NB4 (cell line): Measurements from ENCODE around the gene EEF1AKMT2.

Experiments used
- DNase-seq: peaks from one replicate; pipeline ENCODE4 v3.0.0; 2010; ENCODE audit warnings: low read depth
- H3K4me3 ChIP-seq: one replicate; pipeline ENCODE4 v1.5.1; 2011; ENCODE audit warnings: mild to moderate bottlenecking, low read depth, low read length, moderate library complexity
- MYC ChIP-seq: IDR thresholded peaks from 2 replicates; pipeline ENCODE4 v1.6.1; 2011; ENCODE audit warnings: low read depth, low read length
- POLR2A ChIP-seq: IDR thresholded peaks from 2 replicates; pipeline ENCODE4 v1.6.1; 2011; ENCODE audit warnings: mild to moderate bottlenecking; ENCODE audit not compliant: insufficient read length; ENCODE audit errors: extremely low read depth
- TF ChIP-seq, protein P1 (sequence below): IDR thresholded peaks from one replicate; pipeline ENCODE4 v1.5.1; 2012; ENCODE audit warnings: low read depth, low read length
- TF ChIP-seq, protein P2 (sequence below): IDR thresholded peaks from 2 replicates; pipeline ENCODE4 v1.6.1; 2011; ENCODE audit warnings: low read depth, low read length

Gene EEF1AKMT2

DNA sequence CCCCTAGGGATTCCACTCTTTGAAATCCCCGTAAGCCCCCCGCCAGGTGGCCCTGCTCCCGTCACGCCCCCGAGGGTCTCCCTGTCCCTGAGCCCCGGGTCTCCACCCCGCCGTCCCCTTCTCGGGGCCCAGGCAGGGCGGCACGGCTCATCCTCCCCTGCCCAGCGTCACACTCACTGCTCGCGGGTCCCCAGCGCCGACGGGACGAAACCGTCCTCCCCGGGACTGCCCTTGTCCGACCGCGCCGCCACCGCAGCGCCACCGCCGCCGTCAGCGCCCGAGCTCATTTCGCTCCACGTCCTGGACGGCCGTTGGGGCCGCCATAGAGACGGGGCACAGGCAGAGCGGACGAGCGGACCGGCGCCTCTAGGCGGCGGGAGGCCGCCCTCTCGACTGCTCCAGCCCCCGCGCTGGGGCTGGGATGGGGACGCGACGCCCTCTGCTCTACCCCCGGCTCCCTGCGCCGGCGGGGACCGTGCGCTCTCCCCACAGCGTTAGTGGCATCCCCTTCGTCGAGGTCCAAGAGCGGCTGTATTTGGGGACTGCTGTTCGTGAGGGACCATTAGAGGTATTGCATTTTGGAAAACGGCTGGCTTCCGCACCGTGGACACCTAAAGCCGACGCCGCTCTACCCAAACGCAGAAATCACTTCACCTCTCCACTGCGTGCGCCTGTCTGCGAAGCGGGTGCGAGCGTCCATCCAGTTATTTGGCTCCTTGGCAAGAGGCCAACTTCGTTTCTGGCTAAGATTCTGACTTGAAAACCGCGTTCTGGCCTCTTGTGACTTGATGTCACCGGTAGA lies at the start of gene EEF1AKMT2:
EEF1AKMT2 (minus strand) TSS at position 341 of the 802 bp plus-strand sequence; CDS start at position 287, 54 bp downstream.
- TF ChIP-seq POLR2A (peak; percentile 81), MYC (peak; percentile 59; the same call in 1 of the 2 replicates)
- TF ChIP-seq, protein P1, sequence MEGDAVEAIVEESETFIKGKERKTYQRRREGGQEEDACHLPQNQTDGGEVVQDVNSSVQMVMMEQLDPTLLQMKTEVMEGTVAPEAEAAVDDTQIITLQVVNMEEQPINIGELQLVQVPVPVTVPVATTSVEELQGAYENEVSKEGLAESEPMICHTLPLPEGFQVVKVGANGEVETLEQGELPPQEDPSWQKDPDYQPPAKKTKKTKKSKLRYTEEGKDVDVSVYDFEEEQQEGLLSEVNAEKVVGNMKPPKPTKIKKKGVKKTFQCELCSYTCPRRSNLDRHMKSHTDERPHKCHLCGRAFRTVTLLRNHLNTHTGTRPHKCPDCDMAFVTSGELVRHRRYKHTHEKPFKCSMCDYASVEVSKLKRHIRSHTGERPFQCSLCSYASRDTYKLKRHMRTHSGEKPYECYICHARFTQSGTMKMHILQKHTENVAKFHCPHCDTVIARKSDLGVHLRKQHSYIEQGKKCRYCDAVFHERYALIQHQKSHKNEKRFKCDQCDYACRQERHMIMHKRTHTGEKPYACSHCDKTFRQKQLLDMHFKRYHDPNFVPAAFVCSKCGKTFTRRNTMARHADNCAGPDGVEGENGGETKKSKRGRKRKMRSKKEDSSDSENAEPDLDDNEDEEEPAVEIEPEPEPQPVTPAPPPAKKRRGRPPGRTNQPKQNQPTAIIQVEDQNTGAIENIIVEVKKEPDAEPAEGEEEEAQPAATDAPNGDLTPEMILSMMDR: no peak
- TF ChIP-seq, protein P2, sequence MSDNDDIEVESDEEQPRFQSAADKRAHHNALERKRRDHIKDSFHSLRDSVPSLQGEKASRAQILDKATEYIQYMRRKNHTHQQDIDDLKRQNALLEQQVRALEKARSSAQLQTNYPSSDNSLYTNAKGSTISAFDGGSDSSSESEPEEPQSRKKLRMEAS: peak; percentile 44; the same call in 1 of the 2 replicates
- peak within 1 kb of the TSS; percentile 76 for H3K4me3 ChIP-seq
- DNase-seq: peak; percentile 95

DNA sequence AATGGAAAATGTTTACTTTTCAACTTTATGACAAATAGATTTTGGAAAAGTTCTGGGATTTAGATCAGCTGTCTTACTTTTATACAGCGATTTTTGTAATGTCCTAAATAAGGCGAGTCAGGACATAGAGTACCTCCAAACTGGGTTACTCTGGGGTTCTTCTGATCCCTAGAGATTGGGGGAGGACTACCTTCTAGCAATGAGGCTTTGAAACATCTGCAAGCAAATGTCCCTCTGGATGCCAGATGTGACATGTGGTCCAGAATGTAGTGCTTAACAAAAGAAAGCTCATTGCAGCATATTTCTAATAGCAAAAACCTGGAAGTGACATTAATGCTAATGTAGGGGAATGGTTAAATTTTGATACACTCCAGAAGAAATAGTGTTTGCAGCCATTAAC lies 46.0 kb upstream of the EEF1AKMT2 start:
- DNase-seq: no peak
- TF ChIP-seq, protein P2: no peak
- TF ChIP-seq, protein P1: no peak
- no peak for TF ChIP-seq MYC
- TF ChIP-seq POLR2A: no peak
- H3K4me3 ChIP-seq: no peak overlapping the region

DNA sequence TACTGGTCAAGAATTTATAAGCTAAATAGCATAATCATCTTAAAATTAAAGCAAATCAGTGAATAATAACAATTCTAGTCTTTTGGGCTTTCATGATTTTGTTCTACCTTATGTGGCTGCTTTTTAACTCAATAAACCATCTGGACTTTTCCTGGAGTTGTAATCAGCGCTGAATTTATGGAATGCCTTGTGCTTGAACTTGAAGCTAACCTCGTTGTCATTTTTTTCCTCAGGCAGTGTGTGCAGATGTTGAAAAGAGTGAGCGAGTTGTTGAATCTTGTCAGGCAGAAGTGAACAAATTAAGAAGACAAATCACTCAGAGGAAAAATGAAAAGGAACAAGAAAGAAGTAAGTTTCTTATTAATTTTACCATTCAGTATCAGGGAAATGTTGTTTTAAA lies 39.4 kb upstream of the EEF1AKMT2 start:
- H3K4me3 ChIP-seq: no peak overlapping the region
- TF ChIP-seq POLR2A: no peak
- no peak for TF ChIP-seq MYC
- TF ChIP-seq, protein P2: no peak
- TF ChIP-seq, protein P1: no peak
- no peak for DNase-seq

DNA sequence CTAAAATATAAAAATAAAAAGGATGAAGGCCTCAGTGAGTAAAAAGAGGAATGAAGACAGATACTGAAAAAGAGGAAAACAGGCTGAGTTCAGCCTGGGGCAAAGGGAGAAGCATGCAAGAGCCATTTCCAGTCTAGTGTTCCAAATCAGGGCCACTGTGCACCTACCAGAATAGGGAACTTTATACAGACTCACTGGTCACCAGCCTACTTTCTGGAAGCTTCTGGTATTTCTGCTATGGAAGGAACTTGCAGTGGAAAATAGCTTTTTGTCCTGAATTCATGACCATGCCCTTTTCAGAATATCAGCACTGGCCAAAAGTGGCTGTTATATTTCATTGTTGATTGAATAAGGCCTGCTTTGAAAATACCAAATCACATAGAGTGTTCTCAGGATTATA lies 38.8 kb upstream of the EEF1AKMT2 start:
- DNase-seq: no peak
- no peak overlapping the region for H3K4me3 ChIP-seq
- TF ChIP-seq POLR2A: no peak
- TF ChIP-seq, protein P2: no peak
- no peak for TF ChIP-seq MYC
- TF ChIP-seq, protein P1: no peak

DNA sequence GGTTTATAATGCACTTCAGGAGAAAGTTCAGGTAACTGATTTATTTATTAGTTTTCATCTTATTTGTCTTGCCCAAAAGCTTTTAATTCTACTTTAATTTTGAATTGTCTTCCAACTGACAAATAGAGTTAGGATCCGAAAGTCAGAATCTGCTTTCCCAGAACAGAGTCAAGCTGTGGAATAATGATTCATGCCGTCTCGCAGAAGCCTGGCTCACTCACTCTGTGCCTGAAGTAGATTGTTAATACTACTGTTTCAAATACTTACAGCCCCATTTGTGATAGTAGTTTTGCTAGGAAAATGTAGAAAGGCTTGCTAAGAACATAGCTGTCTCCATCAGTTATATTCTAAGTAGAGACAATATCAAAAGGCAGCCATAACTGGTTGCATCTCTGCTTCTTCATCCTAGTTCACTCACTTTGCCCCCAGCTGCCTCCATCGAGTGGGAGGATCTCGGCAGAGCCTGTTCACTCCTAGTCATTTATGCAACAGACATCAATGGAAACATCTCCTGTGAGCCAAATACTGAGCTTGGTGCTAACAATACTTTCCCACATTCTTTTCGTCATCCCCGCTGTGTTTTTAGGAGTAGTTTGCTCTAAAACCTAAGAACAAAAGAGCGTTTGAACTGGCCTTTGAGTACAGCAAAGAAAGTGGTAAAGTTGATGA lies 37.9 kb upstream of the EEF1AKMT2 start:
- no peak overlapping the region for H3K4me3 ChIP-seq
- TF ChIP-seq, protein P2: no peak
- TF ChIP-seq, protein P1: no peak
- TF ChIP-seq POLR2A (no peak), MYC (no peak)
- DNase-seq: no peak
